GM10266 (cell line): ENCODE data around the gene EFTUD2.

ENCODE experiments used
- DNase-seq: peaks from one replicate; pipeline ENCODE4 v3.0.0; 2012; ENCODE audit errors: extremely low spot score
- CTCF ChIP-seq: IDR thresholded peaks from 2 replicates; pipeline ENCODE4 v1.5.1; 2012; ENCODE audit warnings: mild to moderate bottlenecking, low read depth; ENCODE audit not compliant: control insufficient read depth, insufficient read depth; ENCODE audit errors: missing control alignments

Gene EFTUD2

GRCh38 chr17:44889003-44889402, 10.2 kb downstream of the EFTUD2 start:
- DNase-seq, result no peak
- no peak for TF ChIP-seq CTCF

- TF ChIP-seq CTCF, result no peak
- DNase-seq, result no peak
These were observed 11.0 kb downstream of the EFTUD2 start for GRCh38 chr17:44887971-44888954.

GRCh38 chr17:44887016-44887415, 12.2 kb downstream of the EFTUD2 start:
- DNase-seq, result no peak
- no peak for TF ChIP-seq CTCF

- DNase-seq, result no peak
- TF ChIP-seq CTCF, result no peak
These were observed 14.3 kb downstream of the EFTUD2 start for GRCh38 chr17:44884941-44885340.

GRCh38 chr17:44881145-44881544, 18.1 kb downstream of the EFTUD2 start:
- TF ChIP-seq CTCF, result no peak
- no peak for DNase-seq

GRCh38 chr17:44880062-44880461, 19.2 kb downstream of the EFTUD2 start:
- no peak for DNase-seq
- TF ChIP-seq CTCF, result no peak

- no peak for DNase-seq
- no peak for TF ChIP-seq CTCF
These were observed 19.9 kb downstream of the EFTUD2 start for GRCh38 chr17:44879376-44879775.
